ENCODE data around the gene DAGLB. TPM values are rescaled to one million over a fixed set of nuclear protein-coding genes. Genes with fewer than 3 reads are reported as not detected.

Gene DAGLB
- total and polyA plus RNA-seq, 2 of the 8 experiments (the other 6 are each of a cell fraction or from before 2014, with no cell fraction given), result 27.0 to 39.6 TPM

DNA sequence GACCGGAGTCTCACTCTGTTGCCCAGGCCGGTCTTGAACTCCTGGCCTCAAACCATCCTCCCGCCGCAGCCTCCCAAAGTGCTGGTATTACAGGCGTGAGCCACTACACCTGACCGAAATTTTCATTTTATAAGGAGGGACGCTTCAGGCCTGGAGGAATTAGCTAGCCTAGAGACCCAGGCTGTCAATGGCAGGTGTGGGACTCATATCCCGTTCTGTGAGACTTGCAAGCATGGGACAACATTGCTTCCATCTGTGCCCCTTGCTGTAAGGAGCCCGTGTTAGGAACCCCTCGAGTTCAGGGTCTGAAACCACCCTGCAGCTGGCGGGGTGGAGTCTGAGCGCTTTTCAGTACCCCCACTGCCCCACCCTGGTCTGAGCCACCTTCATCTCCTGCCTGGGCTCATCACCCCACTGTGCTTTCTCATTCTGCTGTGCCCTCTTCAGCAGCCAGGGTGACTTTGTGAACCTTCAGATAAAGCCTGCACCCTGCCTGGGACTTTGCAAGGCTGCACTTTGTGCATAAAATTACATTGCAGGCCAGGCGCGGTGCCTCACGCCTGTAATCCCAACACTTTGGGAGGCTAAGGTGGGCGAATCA is 1.3 kb upstream of the DAGLB start (continued):
- TF ChIP-seq HDAC2 (IDR thresholded peaks at IDR 0.05; ENCODE audit: borderline replicate concordance in 1 of 2, low read depth in 2 of 2, low read length in 2 of 2) (no peak), ATF3 (IDR thresholded peaks at IDR 0.05; ENCODE audit: insufficient read depth, low read depth, low read length) (no peak)
